ENCODE data around the gene ADSS1.

DNA sequence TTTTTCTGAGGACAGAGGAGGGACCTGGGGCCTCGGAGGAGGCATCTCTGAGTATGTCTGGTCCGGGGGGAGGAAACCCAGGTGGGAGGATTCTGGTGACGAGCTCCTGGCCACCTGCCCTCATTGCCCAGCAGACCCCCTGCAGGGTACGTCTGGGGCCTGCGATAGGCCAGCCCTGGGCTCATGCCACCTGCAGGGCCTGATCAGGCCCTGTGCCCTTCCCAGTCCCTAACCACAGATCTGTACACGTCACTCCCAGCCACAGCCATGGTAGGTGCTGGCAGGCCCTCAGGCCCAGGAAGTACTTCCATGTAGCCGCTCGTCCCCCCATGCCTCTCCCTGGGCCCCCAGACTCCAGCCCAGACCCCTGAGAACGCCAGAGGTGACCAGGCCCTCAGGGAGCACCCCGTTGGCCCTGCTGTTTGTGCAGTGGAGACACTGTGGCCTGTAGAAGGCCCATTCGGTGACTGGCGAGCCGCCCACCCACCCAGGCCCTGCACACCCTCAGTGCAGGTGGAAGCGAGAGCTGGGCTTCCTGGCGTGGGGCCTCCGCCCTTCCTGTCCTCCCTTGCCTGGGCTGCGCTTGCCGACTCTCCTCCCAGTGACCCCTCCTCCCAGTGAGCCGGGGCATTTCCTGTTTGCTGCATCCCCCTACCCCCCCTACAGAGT is 28.9 kb upstream of the ADSS1 start:
- no peak for TF ChIP-seq POLR2A (IDR thresholded peaks at IDR 0.05)
- TF ChIP-seq, protein P1, sequence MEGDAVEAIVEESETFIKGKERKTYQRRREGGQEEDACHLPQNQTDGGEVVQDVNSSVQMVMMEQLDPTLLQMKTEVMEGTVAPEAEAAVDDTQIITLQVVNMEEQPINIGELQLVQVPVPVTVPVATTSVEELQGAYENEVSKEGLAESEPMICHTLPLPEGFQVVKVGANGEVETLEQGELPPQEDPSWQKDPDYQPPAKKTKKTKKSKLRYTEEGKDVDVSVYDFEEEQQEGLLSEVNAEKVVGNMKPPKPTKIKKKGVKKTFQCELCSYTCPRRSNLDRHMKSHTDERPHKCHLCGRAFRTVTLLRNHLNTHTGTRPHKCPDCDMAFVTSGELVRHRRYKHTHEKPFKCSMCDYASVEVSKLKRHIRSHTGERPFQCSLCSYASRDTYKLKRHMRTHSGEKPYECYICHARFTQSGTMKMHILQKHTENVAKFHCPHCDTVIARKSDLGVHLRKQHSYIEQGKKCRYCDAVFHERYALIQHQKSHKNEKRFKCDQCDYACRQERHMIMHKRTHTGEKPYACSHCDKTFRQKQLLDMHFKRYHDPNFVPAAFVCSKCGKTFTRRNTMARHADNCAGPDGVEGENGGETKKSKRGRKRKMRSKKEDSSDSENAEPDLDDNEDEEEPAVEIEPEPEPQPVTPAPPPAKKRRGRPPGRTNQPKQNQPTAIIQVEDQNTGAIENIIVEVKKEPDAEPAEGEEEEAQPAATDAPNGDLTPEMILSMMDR (IDR thresholded peaks at IDR 0.05), result no peak
